HG03064 (cell line): ENCODE results near the gene PRR18.

Source experiments
- ATAC-seq: cut with Tn5 transposase; IDR thresholded peaks from one replicate; pipeline ENCODE4 v1.9.1; 2021; ENCODE audit warnings: low read depth; ENCODE audit not compliant: unreplicated experiment

Gene PRR18

GRCh38 chr6:166278579-166279392 lies 29.4 kb downstream of the PRR18 start:
- ATAC-seq, result no peak

- ATAC-seq, result no peak
Measured at GRCh38 chr6:166277892-166278578, 30.2 kb downstream of the PRR18 start.

- ATAC-seq, result no peak
Measured at GRCh38 chr6:166277018-166277417, 31.2 kb downstream of the PRR18 start.

GRCh38 chr6:166275714-166276166 lies 32.5 kb downstream of the PRR18 start:
- ATAC-seq, result peak; percentile 86

GRCh38 chr6:166274739-166275370 lies 33.3 kb downstream of the PRR18 start:
- ATAC-seq, result no peak

GRCh38 chr6:166274163-166274562 lies 34.0 kb downstream of the PRR18 start:
- no peak for ATAC-seq

- no peak for ATAC-seq
Measured at GRCh38 chr6:166271376-166271765, 36.8 kb downstream of the PRR18 start.

- ATAC-seq, result no peak
Measured at GRCh38 chr6:166270706-166271375, 37.4 kb downstream of the PRR18 start.

- ATAC-seq, result no peak
Measured at GRCh38 chr6:166269301-166270039, 38.7 kb downstream of the PRR18 start.

GRCh38 chr6:166268431-166268830 lies 39.8 kb downstream of the PRR18 start:
- ATAC-seq, result no peak

GRCh38 chr6:166267526-166267925 lies 40.7 kb downstream of the PRR18 start:
- no peak for ATAC-seq

GRCh38 chr6:166266336-166266735 lies 41.9 kb downstream of the PRR18 start:
- no peak for ATAC-seq

GRCh38 chr6:166262743-166263515 lies 45.3 kb downstream of the PRR18 start:
- no peak for ATAC-seq

- peak; percentile 52 for ATAC-seq
Measured at GRCh38 chr6:166259296-166259977, 48.8 kb downstream of the PRR18 start.

GRCh38 chr6:166258854-166259276 lies 49.3 kb downstream of the PRR18 start:
- ATAC-seq, result peak; percentile 70

GRCh38 chr6:166257911-166258318 lies 50.3 kb downstream of the PRR18 start:
- no peak for ATAC-seq
